Vagina (tissue), 2 donors: ENCODE results near the gene GOLT1A. TPM values are rescaled to one million over a fixed set of nuclear protein-coding genes. Genes with fewer than 3 reads are reported as not detected.
"Not testable (repeated sequence)": the region's sequence is repeated elsewhere in the genome, so short reads cannot be mapped to it uniquely, and the experiment has no call there.

Experiments
- DNase-seq, 2 donors: peaks; one replicate each; pipeline ENCODE4 v3.0.0-alpha.2; 2017; ENCODE audit errors: extremely low spot score in 2 of 2
- H3K27ac ChIP-seq: fragments of 200-600 bp; sonication (generic); one replicate; pipeline ENCODE4 v1.5.1; 2019
- H3K27me3 ChIP-seq: fragments of 200-600 bp; sonication (generic); one replicate; pipeline ENCODE4 v1.5.1; 2019
- H3K36me3 ChIP-seq, 2 donors: fragments of 200-600 bp; sonication (generic); one replicate each; pipeline ENCODE4 v1.5.1; 2017 to 2019
- H3K4me1 ChIP-seq: fragments of 200-600 bp; sonication (generic); one replicate; pipeline ENCODE4 v1.5.1; 2019
- H3K4me3 ChIP-seq, 2 donors: fragments of 200-600 bp; sonication (generic); 1 replicate in 1 of 2; 2 replicates in 1 of 2; pipeline ENCODE4 v1.5.1; 2016 to 2019
- H3K9me3 ChIP-seq: fragments of 200-600 bp; sonication (generic); one replicate; pipeline ENCODE4 v1.5.1; 2019
- POLR2A ChIP-seq, 2 donors: fragments of 450-650 bp; IDR thresholded peaks; one replicate each; pipeline ENCODE4 v1.6.1; 2017; ENCODE audit warnings: antibody characterized with exemption in 2 of 2, mild to moderate bottlenecking in 2 of 2, moderate library complexity in 2 of 2
- POLR2AphosphoS5 ChIP-seq, 2 donors: sonication (generic); formaldehyde crosslinking; IDR thresholded peaks; one replicate each; pipeline ENCODE4 v1.9.0; 2017; ENCODE audit warnings: antibody characterized with exemption in 2 of 2, mild to moderate bottlenecking in 2 of 2, low read depth in 1 of 2; ENCODE audit not compliant: insufficient read depth in 1 of 2
- intact Hi-C: fragments of 100-400 bp; cut with DNase I; formaldehyde crosslinking; loops from one replicate; pipeline ENCODE4 v1.15.1; 2023
- total RNA-seq: library from RNA; depleted of rRNA; stranded (reverse); fragments of >200 nt; gene quantifications from one replicate; pipeline ENCODE4 v1.2.3, GENCODE V29; 2016
- TF ChIP-seq, protein P1 (sequence below), 3 experiments: fragments of 450-650 bp in 2 of 3; fragments of 200-600 bp in 1 of 3; sonication (generic) in 1 of 3; IDR thresholded peaks; one replicate each; pipeline ENCODE4 v1.5.1; 2017 to 2019; ENCODE audit warnings: antibody characterized with exemption in 3 of 3, mild to moderate bottlenecking in 2 of 3, moderate library complexity in 2 of 3

GOLT1A gene
- total RNA-seq, 1 donor from 2014 or later = not detected

DNA sequence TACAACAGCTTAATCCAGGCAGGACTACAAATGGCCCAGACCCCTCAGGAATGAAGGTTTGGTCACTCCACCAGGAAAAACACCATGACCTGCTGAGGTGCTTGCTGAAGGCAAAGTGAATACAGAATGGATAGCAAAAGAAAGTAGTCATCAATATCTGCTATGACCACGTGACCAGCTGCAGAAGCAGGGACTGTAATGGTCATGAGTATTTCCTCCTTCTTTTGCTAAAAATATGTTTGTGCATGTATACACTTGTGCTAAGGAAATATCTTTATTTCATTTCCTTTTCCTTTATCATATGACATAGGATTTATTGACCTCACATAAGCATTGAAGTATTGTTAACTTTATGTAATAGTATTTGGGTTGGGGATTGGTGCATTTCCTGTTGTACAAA, 26.4 kb upstream of the GOLT1A start:
- no peaks in the 10 kb centered on the region for H3K4me1 ChIP-seq
- intact Hi-C loops = no loop called here

DNA sequence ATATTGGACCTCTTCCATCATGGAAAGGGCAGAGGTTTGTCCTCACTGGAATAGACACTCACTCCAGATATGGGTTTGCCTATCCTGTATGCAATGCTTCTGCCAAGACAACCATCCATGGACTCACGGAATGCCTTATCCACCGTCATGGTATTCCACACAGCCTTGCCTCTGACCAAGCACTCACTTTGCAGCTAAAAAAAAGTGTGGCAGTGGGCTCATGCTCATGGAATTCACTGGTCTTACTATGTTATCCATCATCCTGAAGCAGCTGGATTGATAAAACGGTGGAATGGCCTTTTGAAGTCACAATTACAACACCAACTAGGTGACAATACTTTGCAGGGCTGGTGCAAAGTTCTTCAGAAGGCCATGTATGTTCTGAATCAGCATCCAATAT, 25.6 kb upstream of the GOLT1A start:
- H3K27me3 ChIP-seq, H3K4me3 ChIP-seq, H3K27ac ChIP-seq, H3K9me3 ChIP-seq, DNase-seq, H3K36me3 ChIP-seq, intact Hi-C loops, H3K4me1 ChIP-seq: not testable (repeated sequence)

More for the DNA sequence above, 26.4 kb upstream of the GOLT1A start:
- H3K36me3 ChIP-seq = no peaks in the 10 kb centered on the region
- no peak for DNase-seq
- no peak overlapping the region for H3K4me3 ChIP-seq
- TF ChIP-seq POLR2AphosphoS5 (IDR thresholded peaks at IDR 0.05; ENCODE audit: insufficient read depth in 1 of 2, low read depth in 1 of 2) = no peak
- TF ChIP-seq, protein P1, sequence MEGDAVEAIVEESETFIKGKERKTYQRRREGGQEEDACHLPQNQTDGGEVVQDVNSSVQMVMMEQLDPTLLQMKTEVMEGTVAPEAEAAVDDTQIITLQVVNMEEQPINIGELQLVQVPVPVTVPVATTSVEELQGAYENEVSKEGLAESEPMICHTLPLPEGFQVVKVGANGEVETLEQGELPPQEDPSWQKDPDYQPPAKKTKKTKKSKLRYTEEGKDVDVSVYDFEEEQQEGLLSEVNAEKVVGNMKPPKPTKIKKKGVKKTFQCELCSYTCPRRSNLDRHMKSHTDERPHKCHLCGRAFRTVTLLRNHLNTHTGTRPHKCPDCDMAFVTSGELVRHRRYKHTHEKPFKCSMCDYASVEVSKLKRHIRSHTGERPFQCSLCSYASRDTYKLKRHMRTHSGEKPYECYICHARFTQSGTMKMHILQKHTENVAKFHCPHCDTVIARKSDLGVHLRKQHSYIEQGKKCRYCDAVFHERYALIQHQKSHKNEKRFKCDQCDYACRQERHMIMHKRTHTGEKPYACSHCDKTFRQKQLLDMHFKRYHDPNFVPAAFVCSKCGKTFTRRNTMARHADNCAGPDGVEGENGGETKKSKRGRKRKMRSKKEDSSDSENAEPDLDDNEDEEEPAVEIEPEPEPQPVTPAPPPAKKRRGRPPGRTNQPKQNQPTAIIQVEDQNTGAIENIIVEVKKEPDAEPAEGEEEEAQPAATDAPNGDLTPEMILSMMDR (IDR thresholded peaks at IDR 0.05) = no peak
- H3K27me3 ChIP-seq = no peaks in the 10 kb centered on the region
- H3K9me3 ChIP-seq = no peaks in the 10 kb centered on the region
- H3K27ac ChIP-seq = no peak overlapping the region

DNA sequence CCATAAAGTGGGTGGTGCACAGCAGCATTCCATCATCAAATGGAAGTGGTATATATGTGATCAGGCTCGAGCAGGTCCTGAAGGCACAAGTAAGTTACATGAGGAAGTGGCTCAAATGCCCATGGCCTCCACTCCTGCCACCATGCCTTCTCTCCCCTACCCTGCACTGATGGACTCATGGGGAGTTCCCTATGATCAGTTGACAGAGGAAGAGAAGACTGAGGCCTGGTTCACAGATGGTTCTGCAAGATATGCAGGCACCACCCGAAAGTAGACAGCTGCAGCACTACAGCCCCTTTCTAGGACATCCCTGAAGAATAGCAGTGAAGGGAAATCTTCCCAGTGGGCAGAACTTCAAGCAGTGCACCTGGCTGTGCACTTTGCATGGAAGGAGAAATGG, 24.7 kb upstream of the GOLT1A start:
- H3K36me3 ChIP-seq, H3K27ac ChIP-seq, H3K4me1 ChIP-seq, DNase-seq, H3K4me3 ChIP-seq, intact Hi-C loops, H3K9me3 ChIP-seq, H3K27me3 ChIP-seq: not testable (repeated sequence)

DNA sequence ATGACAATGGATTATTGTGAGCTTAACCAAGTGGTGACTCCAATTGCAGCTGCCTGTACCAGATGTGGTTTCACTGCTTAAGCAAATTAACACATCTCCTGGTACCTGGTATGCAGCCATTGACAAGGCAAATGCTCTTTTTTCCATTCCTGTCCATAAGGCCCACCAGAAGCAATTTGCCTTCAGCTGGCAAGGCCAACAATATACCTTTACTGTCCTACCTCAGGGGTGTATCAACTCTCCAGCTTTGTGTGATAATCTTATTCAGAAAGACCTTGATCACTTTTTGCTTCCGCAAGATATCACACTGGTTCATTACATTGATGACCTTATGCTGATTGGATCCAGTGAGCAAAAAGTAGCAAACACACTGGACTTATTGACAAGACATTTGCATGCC, 23.7 kb upstream of the GOLT1A start:
- H3K27me3 ChIP-seq, intact Hi-C loops, DNase-seq, H3K36me3 ChIP-seq, H3K4me3 ChIP-seq, H3K27ac ChIP-seq, H3K4me1 ChIP-seq, H3K9me3 ChIP-seq: not testable (repeated sequence)

DNA sequence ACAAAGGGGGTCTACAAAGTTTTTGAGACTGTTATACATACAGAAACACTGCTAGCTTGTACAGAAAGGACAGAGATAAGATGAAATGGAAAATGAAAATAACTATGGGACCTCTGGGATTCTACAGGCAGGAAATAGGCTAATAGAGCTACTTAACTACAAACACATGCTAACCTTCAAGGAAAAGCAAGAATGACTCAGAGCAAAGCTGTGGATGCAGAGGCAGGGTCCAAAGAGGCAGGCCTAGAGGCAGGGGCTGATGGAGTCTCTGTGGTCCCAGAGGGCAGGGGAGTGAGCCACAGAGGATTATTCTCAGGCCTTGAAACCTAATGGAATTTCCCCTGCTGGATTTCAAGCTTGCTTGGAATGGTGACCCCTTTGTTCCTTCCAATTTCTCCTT, 18.7 kb upstream of the GOLT1A start:
- Histone ChIP-seq H3K27ac (no peak overlapping the region), H3K36me3 (no peaks in the 10 kb centered on the region), H3K4me1 (no peaks in the 10 kb centered on the region), H3K9me3 (no peaks in the 10 kb centered on the region), H3K4me3 (no peak overlapping the region), H3K27me3 (no peaks in the 10 kb centered on the region)
- intact Hi-C loops = no loop called here
- DNase-seq = no peak
- TF ChIP-seq POLR2A (IDR thresholded peaks at IDR 0.05) = no peak
- TF ChIP-seq POLR2AphosphoS5 (IDR thresholded peaks at IDR 0.05; ENCODE audit: insufficient read depth in 1 of 2, low read depth in 1 of 2) = no peak
- TF ChIP-seq, protein P1 (IDR thresholded peaks at IDR 0.05) = no peak

DNA sequence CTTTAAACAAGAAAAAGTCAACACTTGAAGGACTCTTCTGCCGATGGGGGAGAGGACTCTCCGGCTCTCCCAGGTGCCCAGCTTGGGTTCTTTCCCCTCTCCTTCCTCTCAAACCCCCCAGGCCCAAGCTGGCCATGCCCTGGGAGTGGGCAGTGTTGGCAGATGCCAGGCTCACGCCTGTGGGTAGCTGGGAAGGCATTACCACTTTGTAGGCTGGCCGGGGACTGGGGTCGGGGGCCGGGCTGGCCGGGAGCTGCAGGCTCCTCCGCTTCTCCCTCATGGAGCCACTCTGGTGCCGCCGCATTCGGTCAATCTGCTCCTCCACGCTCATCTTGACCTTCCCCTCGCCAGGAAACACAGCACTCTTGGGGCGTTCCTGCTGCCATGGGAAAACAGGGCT, 16.4 kb upstream of the GOLT1A start:
- intact Hi-C loops = no loop called here

More for the DNA sequence above, 16.4 kb upstream of the GOLT1A start:
- Histone ChIP-seq H3K9me3 (no peaks in the 10 kb centered on the region), H3K4me1 (no peaks in the 10 kb centered on the region), H3K27ac (no peak overlapping the region), H3K27me3 (no peaks in the 10 kb centered on the region), H3K4me3 (no peak overlapping the region), H3K36me3 (no peaks in the 10 kb centered on the region)
- TF ChIP-seq, protein P1 (IDR thresholded peaks at IDR 0.05) = no peak
- TF ChIP-seq POLR2AphosphoS5 (IDR thresholded peaks at IDR 0.05; ENCODE audit: insufficient read depth in 1 of 2, low read depth in 1 of 2) (no peak), POLR2A (IDR thresholded peaks at IDR 0.05) (no peak)
- DNase-seq = no peak
